T follicular helper cell (primary cell): ENCODE data around the gene VIPR1.
A peak's percentile ranks its signal among the peaks of the same experiment; 100 is the strongest.

ENCODE experiments used
- DNase-seq: peaks from one replicate; pipeline ENCODE4 v3.0.0-alpha.2; 2020; ENCODE audit warnings: low read depth
- total RNA-seq, 2 experiments: gene quantifications; one replicate each; lab custom pipeline; 2026; lab: John Stamatoyannopoulos, UW

Gene VIPR1, protein sequence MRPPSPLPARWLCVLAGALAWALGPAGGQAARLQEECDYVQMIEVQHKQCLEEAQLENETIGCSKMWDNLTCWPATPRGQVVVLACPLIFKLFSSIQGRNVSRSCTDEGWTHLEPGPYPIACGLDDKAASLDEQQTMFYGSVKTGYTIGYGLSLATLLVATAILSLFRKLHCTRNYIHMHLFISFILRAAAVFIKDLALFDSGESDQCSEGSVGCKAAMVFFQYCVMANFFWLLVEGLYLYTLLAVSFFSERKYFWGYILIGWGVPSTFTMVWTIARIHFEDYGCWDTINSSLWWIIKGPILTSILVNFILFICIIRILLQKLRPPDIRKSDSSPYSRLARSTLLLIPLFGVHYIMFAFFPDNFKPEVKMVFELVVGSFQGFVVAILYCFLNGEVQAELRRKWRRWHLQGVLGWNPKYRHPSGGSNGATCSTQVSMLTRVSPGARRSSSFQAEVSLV
- 3.2 to 38.5 reads per million in 2 experiments for total RNA-seq

GRCh38 chr3:42502429-42503250 is at the start of gene VIPR1:
VIPR1 (plus strand) TSS chr3:42502643; CDS start chr3:42502736, 93 bp downstream.
- DNase-seq: peak; percentile 92

- DNase-seq: no peak
These were observed 46.2 kb upstream of the VIPR1 start for GRCh38 chr3:42456211-42456610.

DNA sequence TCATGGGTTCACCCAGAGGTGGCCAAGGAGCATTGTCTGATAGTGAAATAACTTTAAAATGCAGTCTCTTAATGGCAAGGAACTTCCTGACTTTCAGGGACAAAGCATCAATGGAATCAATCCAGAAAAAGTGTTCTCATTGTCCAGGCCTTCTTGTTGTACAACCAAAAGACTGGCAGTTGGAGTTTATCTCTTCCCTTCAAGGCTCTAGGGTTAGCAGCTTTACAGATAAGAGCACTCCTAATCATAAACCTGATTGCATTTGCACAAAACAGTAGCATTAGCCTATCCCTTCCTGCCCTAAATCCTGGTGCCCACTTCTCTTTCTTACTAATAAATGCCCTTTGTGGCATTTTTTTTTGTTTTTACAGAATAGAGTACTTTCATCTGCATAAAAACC is 43.3 kb upstream of the VIPR1 start:
- DNase-seq: no peak

DNA sequence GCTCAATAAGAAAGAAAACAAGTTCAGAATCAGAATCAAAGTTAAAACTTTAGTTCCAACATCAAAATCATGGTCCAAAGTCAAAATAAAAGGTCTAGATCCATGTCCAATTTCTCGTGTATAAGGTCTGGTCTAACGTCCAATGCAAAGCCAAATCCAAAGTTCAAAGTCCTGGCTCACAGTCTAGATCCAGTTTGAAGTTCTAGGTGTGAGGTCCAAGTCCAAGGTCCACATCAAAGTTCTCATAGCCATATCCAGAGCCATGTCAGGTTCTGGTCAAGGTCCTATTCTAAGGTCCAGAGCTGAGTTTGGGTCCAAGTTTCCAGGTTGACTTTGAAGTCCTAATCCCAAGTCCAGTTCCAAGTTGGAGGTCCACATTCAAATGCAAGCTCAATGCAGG is 40.7 kb upstream of the VIPR1 start:
- DNase-seq: no peak

GRCh38 chr3:42463093-42463492 is 39.4 kb upstream of the VIPR1 start:
- no peak for DNase-seq

DNA sequence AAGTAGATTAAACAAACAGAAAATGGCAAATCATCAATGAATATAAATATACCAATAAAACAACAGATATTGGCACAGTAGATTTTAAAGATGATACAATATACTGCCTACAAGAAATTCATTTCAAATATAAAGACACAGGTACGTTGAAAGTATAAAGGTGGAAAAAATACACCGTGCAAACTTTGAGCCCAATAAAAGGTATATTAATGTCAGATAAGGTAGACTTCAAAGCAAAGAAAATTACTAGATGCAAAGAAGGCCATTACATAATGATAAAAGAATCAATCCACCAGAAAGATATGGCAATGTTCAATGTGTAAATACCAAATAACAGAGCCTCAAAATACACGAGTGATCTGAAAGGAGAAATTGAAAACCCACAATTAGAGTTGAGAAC is 34.3 kb upstream of the VIPR1 start:
- DNase-seq: no peak

DNA sequence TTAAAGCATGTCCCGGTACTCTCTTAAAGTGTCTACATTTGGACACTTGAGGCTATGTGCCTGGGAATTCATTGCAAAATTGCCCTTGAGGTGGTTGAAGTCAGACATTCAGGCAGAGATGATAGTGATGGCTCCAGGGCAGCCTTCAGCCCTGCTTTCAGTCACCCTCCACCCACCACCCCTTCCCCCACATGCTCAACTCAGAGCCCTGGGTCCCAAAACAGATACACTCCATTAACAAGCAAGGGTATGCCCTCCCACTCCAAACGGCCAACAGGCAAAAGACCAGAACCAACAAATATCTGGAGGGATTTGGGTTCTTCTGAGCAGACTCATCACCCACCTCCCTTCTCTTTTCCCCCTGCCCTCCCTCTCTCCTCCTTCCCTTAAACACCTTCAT is 29.9 kb upstream of the VIPR1 start:
- DNase-seq: no peak

- no peak for DNase-seq
These were observed 29.1 kb upstream of the VIPR1 start for GRCh38 chr3:42473083-42473932.

DNA sequence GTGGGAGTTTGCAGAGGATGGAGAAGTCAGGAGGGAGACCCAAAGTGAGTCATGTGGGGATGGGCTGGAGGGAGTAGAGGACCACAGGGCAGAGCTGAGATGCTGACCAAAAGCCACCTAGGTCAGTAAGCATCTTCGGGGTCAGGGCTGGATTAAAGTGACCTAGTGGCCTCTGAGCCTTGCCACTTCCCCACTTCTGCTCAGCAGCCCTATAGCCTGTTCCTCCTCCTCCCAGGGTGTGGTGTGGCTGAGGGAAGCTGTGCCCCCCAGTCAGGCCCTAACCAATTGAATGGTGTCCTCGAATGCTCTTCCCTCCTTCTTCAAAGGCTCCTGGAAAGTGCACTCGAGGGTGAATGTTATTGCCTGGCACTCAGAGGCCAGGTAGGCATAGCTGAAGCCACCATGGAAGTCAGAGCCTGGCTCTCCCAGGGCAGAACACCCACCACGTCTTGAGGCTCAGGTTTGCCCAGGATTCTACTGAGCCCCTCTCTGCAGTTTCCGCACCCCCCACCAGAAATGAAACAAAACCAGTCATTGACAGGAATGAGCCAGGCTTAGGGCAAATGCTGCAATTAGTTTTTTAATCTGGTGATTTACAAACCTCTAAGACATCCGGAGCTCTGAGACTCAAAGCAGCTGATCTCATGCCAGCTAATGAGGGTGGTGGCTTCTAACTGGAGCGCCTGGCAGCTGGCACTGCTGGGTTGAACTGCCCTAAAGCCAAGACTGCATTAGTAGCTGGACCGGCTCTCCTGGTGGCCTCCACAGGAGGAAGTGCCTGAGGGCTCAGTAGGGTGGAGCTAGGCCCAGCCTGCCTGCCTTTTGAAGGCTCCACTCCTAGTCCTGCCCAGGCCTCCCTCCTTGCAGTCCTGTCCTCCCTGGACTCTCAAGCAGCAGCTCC is 26.0 kb upstream of the VIPR1 start:
- DNase-seq: no peak

DNA sequence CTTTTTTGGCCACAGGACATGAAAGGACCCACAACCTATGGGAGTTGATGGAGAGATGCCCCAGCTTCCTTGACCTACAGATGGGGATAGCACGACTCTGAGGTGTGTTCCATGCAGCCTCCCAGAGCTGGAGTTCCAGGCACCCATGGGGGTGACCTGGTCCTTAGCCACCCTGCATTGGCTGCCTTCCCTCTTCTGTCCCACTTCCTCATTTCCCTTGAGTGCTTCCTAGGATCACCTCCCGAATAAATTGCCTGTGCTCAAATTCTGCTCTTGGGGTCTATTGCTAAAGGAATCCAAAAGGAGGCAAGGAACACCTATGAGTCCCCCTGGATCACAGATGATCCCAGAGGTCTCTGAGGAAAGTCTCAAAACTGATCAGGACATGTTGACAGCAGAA is 24.7 kb upstream of the VIPR1 start:
- DNase-seq: no peak

- DNase-seq: no peak
These were observed 23.6 kb upstream of the VIPR1 start for GRCh38 chr3:42478830-42479229.

DNA sequence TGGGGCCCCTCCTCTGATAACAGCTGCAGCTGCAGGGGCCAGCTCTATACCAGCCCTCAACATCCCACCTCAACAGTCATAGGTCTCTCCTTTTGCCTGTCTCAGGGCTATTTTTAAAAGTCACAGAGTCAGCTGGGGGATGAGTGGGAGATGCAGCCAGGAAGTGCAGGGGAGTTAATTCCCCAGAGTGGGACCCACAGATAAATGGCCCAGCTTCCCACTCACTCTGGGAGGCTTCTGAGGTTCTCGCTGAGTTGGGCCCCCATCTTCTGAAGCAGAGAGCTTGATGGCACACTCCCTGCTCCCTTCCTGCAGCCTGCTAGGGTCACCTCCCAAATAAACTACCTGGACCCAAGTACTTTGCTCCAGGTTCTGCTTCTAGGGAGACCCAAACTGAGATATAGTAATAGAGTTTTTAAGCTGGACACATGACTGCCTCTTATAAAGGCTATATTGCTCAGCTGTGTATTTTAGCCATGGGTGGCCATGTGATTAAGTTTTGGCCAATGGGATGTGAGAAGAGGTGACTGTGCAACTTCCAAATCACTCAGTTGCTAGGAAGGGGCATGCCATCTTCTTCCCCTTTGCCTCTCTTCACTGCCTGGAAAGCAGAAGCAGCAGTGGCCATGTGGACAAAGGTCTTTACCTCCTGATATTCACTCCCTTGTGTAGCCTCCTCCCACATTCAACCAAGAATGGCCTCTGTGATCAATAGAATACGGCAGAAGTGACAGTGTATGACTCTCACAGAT is 15.5 kb upstream of the VIPR1 start:
- DNase-seq: no peak

DNA sequence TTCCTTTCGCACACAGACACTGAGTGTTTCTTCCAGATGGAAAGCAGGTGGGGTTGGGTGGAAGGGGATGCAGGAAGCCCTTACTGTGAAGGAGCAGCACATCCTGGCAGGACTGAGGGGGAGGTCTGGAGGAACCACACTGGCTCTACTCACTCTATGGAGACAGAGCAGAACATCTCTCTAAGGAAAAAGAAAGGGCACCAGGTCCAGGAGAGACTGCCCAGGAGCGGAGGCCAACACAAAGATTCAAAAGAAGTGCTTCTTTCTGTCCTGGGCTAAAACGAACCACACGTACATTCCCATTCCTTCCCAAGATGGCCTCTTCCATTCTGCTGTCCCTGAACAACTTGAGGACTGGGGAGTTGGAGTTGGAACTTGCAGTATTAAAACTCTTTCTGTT is 13.8 kb upstream of the VIPR1 start:
- DNase-seq: no peak

GRCh38 chr3:42489116-42489936 is 13.1 kb upstream of the VIPR1 start:
- no peak for DNase-seq

DNA sequence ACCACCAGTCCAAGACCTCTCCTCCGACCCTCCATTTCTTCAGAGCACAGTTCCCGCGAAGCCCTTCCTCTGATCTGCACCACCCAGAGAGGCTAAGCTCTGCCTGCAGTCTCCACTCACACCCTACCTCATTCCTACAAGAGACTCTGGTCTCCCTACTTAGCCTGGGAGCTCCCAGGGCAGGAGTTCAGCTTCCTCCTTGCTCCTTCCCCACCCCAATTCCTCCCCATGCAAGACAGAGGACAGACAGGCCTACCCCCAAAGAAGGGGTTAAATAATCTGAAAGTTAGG is 12.6 kb upstream of the VIPR1 start:
- no peak for DNase-seq

DNA sequence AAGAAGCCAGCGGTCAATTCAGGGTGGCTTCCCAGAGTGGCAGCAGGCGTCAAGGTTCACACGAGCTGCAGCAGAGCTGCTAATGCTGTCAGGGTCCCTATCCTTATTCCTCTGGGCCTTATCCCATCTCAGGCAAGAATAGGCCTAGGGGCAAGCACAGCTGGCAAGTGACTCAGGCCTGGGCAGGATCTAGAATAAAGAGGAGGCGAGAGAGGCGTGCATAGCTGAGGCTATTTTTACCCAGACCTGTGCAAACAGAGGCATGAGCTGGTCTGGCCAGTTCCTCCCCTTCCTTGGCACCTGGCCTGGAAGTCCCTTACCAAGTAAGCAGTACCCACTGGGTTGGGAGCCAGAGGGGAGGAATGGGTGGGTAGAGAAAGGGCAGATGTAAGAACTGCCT is 12.2 kb upstream of the VIPR1 start:
- DNase-seq: no peak

- no peak for DNase-seq
These were observed 10.4 kb upstream of the VIPR1 start for GRCh38 chr3:42491881-42492507.

GRCh38 chr3:42492508-42493080 is 9.8 kb upstream of the VIPR1 start:
- no peak for DNase-seq
